SK-N-SH treated with all-trans-retinoic acid at 6 μM for 48 hours (cell line): Measurements from ENCODE around the gene RBM33.
A peak's percentile ranks its signal among the peaks of the same experiment; 100 is the strongest.

Source experiments
- ATAC-seq: fragments of 200-7000 bp; cut with Tn5 transposase; 3 replicates; pipeline ENCODE4 v1.9.1; 2020; ENCODE audit warnings: mild to moderate bottlenecking, moderate library complexity
- ARNTL ChIP-seq: fragments of 450-650 bp; formaldehyde crosslinking; IDR thresholded peaks from 2 replicates; pipeline ENCODE4 v1.5.0; 2020; ENCODE audit warnings: low read depth, mild to moderate bottlenecking, moderate library complexity, borderline replicate concordance
- BACH2 ChIP-seq: fragments of 250-450 bp; sonication (Bioruptor Pico); IDR thresholded peaks from 2 replicates; pipeline ENCODE4 v1.9.0; 2021; ENCODE audit warnings: mild to moderate bottlenecking, borderline replicate concordance
- CSDC2 ChIP-seq: fragments of 250-450 bp; sonication (Bioruptor Pico); IDR thresholded peaks from 2 replicates; pipeline ENCODE4 v1.5.0; 2020; ENCODE audit warnings: mild to moderate bottlenecking, moderate library complexity
- ESRRG ChIP-seq: fragments of 250-450 bp; sonication (Bioruptor Pico); IDR thresholded peaks from 2 replicates; pipeline ENCODE4 v1.6.1; 2021; ENCODE audit warnings: mild to moderate bottlenecking
- GLIS3 ChIP-seq: fragments of 250-450 bp; sonication (Bioruptor Pico); IDR thresholded peaks from 2 replicates; pipeline ENCODE4 v1.5.0; 2020; ENCODE audit warnings: mild to moderate bottlenecking, moderate library complexity
- OSR1 ChIP-seq: fragments of 250-450 bp; sonication (Bioruptor Pico); IDR thresholded peaks from 2 replicates; pipeline ENCODE4 v1.8.0; 2022; ENCODE audit warnings: moderate library complexity, mild to moderate bottlenecking, inconsistent platforms
- PPARA ChIP-seq: fragments of 250-450 bp; sonication (Bioruptor Pico); IDR thresholded peaks from 2 replicates; pipeline ENCODE4 v1.5.0; 2020; ENCODE audit warnings: mild to moderate bottlenecking, borderline replicate concordance
- RARB ChIP-seq: fragments of 250-450 bp; sonication (Bioruptor Pico); IDR thresholded peaks from 2 replicates; pipeline ENCODE4 v1.8.0; 2021; ENCODE audit warnings: mild to moderate bottlenecking, moderate library complexity
- SNAI2 ChIP-seq: fragments of 250-450 bp; sonication (Bioruptor Pico); IDR thresholded peaks from 2 replicates; pipeline ENCODE4 v1.5.0; 2020; ENCODE audit warnings: mild to moderate bottlenecking, moderate library complexity
- TCF4 ChIP-seq: fragments of 250-450 bp; sonication (Bioruptor Pico); IDR thresholded peaks from 2 replicates; pipeline ENCODE4 v1.8.0; 2021; ENCODE audit warnings: mild to moderate bottlenecking, moderate library complexity, borderline replicate concordance
- TOX ChIP-seq: fragments of 250-450 bp; sonication (Bioruptor Pico); IDR thresholded peaks from 2 replicates; pipeline ENCODE4 v1.8.0; 2021; ENCODE audit warnings: mild to moderate bottlenecking, moderate library complexity, borderline replicate concordance
- ZFP3 ChIP-seq: fragments of 250-450 bp; sonication (Bioruptor Pico); IDR thresholded peaks from 2 replicates; pipeline ENCODE4 v1.5.0; 2020; ENCODE audit warnings: mild to moderate bottlenecking, moderate library complexity
- ZFP30 ChIP-seq: fragments of 450-650 bp; formaldehyde crosslinking; IDR thresholded peaks from 2 replicates; pipeline ENCODE4 v1.5.0; 2022; ENCODE audit warnings: mild to moderate bottlenecking, moderate library complexity
- ZNF70 ChIP-seq: fragments of 450-650 bp; formaldehyde crosslinking; IDR thresholded peaks from 2 replicates; pipeline ENCODE4 v1.5.0; 2020; ENCODE audit warnings: mild to moderate bottlenecking, moderate library complexity
- ZNF8 ChIP-seq: fragments of 450-650 bp; formaldehyde crosslinking; IDR thresholded peaks from 2 replicates; pipeline ENCODE4 v1.5.0; 2020; ENCODE audit warnings: mild to moderate bottlenecking, moderate library complexity
- TF ChIP-seq, protein P1 (sequence below): fragments of 250-450 bp; sonication (Bioruptor Pico); IDR thresholded peaks from 2 replicates; pipeline ENCODE4 v1.5.1; 2020; ENCODE audit warnings: low read depth, mild to moderate bottlenecking, moderate library complexity
- TF ChIP-seq, protein P2 (sequence below): fragments of 250-450 bp; sonication (Bioruptor Pico); IDR thresholded peaks from 2 replicates; pipeline ENCODE4 v1.5.1; 2021; ENCODE audit warnings: mild to moderate bottlenecking, moderate library complexity
- TF ChIP-seq, protein P3 (sequence below): fragments of 250-450 bp; sonication (Bioruptor Pico); IDR thresholded peaks from 2 replicates; pipeline ENCODE4 v1.5.0; 2020; ENCODE audit warnings: mild to moderate bottlenecking, moderate library complexity
- TF ChIP-seq, protein P4 (sequence below): fragments of 250-450 bp; sonication (Bioruptor Pico); IDR thresholded peaks from 2 replicates; pipeline ENCODE4 v1.8.0; 2020; ENCODE audit warnings: mild to moderate bottlenecking, moderate library complexity, borderline replicate concordance

The RBM33 gene

DNA sequence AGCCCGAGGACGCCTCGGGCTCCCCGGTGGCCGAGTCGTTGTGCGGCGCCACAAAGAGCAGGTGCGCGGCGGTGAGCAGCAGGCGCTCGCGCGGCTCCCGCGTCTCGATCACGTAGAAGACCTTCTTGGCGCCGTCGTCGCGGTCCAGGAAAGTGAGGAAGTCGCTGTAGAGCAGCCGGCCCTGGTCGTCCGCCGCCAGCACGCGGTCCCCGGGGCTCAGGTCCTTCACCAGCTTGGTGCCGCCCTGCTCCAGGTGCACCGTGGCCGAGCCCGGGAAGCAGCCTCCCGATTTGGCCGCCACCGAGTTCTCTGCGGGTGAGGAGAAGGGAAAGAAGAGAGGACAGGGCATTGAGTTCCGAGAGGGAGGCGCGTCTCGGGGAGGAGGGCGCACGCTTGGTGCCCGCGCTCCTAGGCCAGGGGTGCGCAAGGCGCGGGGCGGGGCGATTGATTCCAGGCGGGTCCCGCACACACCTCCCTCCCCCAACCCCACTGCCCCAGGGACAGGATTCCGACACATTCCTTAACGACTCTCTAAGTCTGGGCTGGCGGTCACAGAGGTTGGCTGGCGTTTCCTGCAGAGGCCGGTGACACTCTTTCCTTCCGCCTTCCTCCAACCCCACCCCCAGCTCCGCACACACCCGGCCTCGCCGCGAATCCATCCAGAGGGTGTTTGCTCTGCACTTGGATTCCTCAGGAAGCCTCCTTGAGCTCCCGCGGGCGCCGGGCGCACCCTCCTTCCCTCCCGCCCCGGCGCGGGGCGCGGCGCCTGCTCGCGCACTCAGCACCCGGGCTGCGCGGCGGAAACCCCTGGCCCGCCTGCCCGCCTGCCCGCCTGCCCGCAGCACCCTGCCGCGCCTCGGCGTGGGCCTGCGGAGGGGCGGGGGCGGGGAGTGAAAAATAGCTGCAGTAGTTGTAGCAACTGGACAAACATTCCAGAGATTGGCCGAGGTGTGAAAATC, 159.2 kb downstream of the RBM33 start:
- no peak for ATAC-seq
- TF ChIP-seq TOX (CRISPR knock-in tag), result no peak
- TF ChIP-seq, protein P1, sequence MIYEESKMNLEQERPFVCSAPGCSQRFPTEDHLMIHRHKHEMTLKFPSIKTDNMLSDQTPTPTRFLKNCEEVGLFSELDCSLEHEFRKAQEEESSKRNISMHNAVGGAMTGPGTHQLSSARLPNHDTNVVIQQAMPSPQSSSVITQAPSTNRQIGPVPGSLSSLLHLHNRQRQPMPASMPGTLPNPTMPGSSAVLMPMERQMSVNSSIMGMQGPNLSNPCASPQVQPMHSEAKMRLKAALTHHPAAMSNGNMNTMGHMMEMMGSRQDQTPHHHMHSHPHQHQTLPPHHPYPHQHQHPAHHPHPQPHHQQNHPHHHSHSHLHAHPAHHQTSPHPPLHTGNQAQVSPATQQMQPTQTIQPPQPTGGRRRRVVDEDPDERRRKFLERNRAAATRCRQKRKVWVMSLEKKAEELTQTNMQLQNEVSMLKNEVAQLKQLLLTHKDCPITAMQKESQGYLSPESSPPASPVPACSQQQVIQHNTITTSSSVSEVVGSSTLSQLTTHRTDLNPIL (CRISPR knock-in tag), result no peak
- TF ChIP-seq, protein P2, sequence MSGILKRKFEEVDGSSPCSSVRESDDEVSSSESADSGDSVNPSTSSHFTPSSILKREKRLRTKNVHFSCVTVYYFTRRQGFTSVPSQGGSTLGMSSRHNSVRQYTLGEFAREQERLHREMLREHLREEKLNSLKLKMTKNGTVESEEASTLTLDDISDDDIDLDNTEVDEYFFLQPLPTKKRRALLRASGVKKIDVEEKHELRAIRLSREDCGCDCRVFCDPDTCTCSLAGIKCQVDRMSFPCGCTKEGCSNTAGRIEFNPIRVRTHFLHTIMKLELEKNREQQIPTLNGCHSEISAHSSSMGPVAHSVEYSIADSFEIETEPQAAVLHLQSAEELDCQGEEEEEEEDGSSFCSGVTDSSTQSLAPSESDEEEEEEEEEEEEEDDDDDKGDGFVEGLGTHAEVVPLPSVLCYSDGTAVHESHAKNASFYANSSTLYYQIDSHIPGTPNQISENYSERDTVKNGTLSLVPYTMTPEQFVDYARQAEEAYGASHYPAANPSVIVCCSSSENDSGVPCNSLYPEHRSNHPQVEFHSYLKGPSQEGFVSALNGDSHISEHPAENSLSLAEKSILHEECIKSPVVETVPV (CRISPR knock-in tag), result no peak
- TF ChIP-seq, all 23 proteins: peak for 0

DNA sequence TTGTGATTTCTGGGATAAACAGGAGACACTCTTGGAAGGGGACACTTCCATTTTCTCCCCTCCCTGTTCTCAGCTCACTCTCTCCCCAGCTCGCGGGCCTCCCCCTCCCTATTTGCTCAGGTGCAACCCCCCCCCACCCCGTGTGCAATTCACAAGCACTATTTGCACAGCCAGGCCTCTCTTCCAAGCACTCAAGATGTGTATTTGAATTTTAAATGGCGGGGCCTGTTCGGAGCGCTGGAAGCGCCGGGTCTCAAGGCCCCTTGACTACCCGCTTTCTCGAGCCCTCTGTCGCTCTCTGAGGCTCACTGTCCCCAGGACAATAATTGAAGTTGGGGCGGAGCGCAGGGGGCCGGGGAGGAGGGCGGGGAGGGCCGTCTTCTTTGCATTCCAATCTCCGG, 160.0 kb downstream of the RBM33 start:
- TF ChIP-seq ZNF8 (no peak), ESRRG (CRISPR knock-in tag) (no peak), ZNF70 (CRISPR knock-in tag) (no peak), ZFP30 (CRISPR knock-in tag) (no peak), OSR1 (no peak), ZFP3 (no peak), TCF4 (no peak), ARNTL (no peak), SNAI2 (no peak), CSDC2 (CRISPR knock-in tag) (no peak), PPARA (no peak), GLIS3 (CRISPR knock-in tag) (no peak), RARB (CRISPR knock-in tag) (no peak), TOX (CRISPR knock-in tag) (no peak), BACH2 (CRISPR knock-in tag) (no peak)
- TF ChIP-seq, protein P1 (CRISPR knock-in tag), result no peak
- TF ChIP-seq, protein P3, sequence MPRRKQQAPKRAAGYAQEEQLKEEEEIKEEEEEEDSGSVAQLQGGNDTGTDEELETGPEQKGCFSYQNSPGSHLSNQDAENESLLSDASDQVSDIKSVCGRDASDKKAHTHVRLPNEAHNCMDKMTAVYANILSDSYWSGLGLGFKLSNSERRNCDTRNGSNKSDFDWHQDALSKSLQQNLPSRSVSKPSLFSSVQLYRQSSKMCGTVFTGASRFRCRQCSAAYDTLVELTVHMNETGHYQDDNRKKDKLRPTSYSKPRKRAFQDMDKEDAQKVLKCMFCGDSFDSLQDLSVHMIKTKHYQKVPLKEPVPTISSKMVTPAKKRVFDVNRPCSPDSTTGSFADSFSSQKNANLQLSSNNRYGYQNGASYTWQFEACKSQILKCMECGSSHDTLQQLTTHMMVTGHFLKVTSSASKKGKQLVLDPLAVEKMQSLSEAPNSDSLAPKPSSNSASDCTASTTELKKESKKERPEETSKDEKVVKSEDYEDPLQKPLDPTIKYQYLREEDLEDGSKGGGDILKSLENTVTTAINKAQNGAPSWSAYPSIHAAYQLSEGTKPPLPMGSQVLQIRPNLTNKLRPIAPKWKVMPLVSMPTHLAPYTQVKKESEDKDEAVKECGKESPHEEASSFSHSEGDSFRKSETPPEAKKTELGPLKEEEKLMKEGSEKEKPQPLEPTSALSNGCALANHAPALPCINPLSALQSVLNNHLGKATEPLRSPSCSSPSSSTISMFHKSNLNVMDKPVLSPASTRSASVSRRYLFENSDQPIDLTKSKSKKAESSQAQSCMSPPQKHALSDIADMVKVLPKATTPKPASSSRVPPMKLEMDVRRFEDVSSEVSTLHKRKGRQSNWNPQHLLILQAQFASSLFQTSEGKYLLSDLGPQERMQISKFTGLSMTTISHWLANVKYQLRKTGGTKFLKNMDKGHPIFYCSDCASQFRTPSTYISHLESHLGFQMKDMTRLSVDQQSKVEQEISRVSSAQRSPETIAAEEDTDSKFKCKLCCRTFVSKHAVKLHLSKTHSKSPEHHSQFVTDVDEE (CRISPR knock-in tag), result no peak
- TF ChIP-seq, protein P4, sequence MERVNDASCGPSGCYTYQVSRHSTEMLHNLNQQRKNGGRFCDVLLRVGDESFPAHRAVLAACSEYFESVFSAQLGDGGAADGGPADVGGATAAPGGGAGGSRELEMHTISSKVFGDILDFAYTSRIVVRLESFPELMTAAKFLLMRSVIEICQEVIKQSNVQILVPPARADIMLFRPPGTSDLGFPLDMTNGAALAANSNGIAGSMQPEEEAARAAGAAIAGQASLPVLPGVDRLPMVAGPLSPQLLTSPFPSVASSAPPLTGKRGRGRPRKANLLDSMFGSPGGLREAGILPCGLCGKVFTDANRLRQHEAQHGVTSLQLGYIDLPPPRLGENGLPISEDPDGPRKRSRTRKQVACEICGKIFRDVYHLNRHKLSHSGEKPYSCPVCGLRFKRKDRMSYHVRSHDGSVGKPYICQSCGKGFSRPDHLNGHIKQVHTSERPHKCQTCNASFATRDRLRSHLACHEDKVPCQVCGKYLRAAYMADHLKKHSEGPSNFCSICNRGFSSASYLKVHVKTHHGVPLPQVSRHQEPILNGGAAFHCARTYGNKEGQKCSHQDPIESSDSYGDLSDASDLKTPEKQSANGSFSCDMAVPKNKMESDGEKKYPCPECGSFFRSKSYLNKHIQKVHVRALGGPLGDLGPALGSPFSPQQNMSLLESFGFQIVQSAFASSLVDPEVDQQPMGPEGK (CRISPR knock-in tag), result no peak
- no peak for ATAC-seq

DNA sequence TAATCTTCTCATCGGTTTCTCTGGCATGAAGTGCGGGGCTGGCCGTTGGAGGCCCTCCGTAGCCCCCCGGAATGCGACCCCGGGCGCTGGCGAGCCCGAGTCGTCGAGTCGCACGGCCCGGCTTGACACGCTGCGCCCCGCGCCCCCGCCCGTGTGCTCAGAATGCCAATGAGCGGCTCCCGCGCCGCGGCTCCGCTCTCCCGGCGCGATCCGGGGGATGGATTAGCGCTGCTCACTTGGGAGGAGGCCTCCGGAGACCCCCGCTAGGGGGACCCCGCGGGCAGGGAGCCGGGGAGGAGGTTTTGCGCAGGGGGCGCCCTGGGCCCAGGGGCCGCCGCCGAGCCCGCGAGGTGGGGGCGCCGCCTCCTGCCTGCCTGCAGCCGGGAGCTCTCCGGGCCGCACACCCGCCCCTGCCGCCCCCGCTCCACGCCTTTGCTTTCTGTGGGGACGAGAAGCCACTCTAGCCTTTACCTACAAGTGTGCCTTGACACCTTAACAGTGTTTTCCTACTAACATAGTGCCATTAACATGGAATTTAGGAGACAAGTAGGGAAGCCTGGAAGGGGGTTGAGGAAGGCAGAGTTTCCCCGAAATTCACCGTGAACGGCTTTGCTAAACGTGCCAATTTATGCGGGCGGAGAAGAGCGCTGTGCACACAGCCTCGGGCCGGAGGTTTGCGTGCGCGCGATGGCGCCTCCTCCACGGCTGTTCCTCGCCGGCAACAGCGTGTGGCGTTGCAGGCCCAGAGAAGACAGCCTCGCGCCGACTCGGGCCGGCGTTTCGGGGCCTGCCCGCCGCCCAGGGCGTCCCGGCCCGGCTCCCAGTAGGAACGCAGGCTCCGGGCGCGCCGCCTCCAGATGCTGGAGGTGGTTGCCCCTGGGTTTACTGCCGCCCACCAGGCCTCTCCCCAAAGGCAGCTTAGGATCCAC, 160.7 kb downstream of the RBM33 start:
- TF ChIP-seq, protein P4 (CRISPR knock-in tag), result no peak
- no peak for TF ChIP-seq ARNTL
- TF ChIP-seq, protein P2 (CRISPR knock-in tag), result no peak
- no peak for TF ChIP-seq PPARA
- TF ChIP-seq, protein P1 (CRISPR knock-in tag), result no peak
- TF ChIP-seq GLIS3 (CRISPR knock-in tag), result 0 out of 2 replicates have a peak, but pooled peaks have one; percentile 15
- no peak for TF ChIP-seq BACH2 (CRISPR knock-in tag)
- peak; percentile 87 for ATAC-seq
